ENCODE data around the gene TGFBR1. TPM values are rescaled to one million over a fixed set of nuclear protein-coding genes. Genes with fewer than 3 reads are reported as not detected.

The TGFBR1 gene
- total RNA-seq, 1 donor, result 15.3 TPM

DNA sequence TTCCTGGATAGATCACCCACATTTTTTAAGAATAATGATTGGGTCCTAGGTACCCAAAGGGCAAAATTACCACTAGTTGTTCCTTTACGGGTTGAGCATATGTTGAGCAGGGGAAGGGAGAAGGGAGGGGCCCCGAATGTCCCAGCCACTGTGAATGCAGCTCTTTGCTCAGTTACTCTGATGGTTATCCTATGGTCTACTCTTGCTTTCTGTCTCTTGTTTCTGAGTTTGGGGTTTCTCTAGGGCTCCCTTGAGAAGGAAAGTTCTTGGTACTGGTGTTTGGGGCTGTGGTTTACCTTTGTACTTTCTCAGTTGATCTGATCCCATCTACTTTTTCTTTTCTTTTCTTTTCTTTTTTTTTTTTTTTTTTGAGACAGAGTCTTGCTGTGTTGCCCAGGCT, 61.2 kb downstream of the TGFBR1 start:
- DNase-seq (ENCODE audit: low read depth in 2 of 3, low spot score in 2 of 3), result no peak

DNA sequence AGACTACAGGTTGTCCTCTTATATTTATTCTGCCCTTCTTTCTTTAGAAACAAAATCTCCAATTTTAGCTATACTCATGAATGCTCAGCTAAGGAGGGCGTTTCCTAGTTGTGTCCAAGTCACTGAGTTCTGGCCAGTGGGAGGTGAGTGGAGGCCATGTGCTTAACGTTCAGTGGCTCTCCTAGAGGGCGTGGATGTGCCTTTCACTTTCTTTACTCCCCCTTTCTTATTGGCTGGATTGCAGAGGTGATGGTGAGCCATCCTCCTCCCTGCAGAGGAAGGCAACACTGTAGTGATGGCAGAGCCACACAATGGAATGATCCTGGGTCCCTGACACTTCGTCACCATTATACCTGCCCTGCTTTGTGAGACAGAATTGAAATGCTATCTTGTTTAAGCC, 62.2 kb downstream of the TGFBR1 start:
- no peak for DNase-seq (ENCODE audit: low read depth in 2 of 3, low spot score in 2 of 3)

GRCh38 chr9:99167694-99168093, 62.8 kb downstream of the TGFBR1 start:
- DNase-seq (ENCODE audit: low read depth in 2 of 3, low spot score in 2 of 3), result peak in 2 of 3 donors; percentile 29 to 61

DNA sequence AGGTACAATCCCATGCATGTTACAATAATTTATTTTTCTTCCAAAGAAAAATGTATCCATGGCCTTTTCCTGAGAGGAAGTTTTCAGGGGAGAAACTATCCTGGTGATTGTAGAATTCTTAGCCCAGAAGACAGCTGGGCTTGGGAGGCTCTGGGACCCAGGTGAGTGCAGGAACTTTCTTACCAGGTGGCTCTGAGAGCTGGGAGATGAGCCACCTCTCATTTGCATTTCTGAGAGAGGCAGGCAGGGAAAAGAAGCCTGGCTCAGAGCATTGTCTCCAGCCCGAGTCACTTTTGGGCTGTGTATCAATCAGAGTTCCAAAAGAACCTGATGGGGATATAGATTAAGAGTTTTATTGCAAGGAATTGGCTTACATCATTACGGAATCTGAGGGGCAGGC, 64.2 kb downstream of the TGFBR1 start:
- no peak for DNase-seq (ENCODE audit: low read depth in 2 of 3, low spot score in 2 of 3)

DNA sequence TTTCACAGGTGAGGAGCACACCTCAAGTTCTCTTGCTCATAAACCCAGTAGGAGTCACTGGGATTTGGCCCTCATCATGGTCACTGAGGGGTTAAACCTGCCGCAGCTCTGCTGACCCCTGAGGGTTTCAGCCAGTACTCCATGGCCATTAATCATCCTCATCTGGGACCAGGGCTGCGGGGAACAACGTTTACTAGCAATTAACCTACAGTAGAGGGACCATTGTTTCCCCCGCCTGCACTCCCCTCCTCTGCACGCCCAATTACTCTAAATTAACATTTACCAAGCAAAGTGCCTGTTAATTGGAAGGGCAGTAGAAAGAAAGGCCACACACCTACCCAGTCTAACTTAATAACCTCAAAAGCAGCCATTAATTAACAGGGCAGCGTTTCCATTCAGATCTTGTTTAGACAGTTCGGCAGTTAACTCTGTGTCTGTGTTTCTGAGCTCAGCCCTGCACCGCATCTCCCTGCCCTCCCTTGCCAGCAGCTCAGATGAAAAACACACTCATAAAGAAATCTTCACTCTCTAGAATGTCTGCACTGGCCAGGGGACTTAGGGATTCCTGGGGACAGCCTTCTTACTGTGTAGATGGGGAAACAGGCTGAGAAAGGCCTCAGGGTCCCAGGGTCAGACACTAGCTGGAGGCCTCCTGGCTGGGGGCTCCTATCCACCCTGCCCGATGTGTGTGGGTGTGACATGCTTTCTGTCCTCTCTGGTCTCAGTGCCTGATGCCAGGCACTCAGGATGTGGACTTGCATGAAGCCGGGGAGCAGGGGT, 65.3 kb downstream of the TGFBR1 start:
- no peak for DNase-seq (ENCODE audit: low read depth in 2 of 3, low spot score in 2 of 3)

GRCh38 chr9:99171225-99172123, 66.6 kb downstream of the TGFBR1 start:
- DNase-seq (ENCODE audit: low read depth in 2 of 3, low spot score in 2 of 3), result no peak

DNA sequence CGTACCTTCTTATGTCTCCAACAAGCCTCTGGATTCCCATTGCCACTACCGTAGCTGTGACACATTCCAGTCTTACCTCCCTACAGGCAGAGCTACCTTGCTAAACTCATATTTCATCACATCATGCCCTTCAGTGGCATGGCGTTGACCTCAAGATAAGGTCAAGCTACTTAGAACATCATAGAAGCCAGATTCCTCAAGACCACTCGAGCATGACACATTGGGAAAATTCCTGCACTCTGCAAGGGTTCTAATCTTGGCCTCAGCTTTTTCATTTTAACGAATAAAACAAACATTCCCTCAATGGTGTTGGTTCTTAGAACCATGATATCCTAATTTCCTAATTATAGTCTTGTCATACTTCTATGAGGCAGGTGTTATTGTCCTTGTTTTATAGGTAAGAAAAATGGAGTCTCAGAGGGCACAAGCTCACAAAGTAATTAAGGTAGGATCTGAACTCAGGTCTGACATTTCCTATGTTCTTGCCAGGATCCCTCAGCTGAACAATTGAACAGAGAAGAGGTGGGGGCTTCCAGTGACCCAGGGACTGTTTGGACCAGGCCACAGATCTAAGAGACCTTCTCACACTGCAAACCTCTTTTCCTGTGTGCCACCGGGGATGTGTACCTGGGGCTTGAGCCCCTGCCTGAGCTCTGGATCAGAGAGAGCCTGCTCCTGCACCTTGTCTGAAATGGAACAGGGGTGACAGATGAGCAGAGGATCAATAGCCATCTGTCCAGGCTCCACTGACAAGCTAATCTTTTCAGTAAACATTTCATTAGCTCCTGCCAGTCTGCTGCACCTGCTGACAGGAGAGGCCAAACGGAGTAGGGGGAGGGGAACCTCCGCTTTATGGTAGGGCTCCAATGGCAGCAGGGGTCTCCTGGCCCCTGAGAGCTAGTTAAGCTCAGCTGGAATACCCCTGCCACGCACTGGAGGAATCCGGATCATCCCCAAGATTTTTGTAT, 67.5 kb downstream of the TGFBR1 start:
- no peak for DNase-seq (ENCODE audit: low read depth in 2 of 3, low spot score in 2 of 3)

DNA sequence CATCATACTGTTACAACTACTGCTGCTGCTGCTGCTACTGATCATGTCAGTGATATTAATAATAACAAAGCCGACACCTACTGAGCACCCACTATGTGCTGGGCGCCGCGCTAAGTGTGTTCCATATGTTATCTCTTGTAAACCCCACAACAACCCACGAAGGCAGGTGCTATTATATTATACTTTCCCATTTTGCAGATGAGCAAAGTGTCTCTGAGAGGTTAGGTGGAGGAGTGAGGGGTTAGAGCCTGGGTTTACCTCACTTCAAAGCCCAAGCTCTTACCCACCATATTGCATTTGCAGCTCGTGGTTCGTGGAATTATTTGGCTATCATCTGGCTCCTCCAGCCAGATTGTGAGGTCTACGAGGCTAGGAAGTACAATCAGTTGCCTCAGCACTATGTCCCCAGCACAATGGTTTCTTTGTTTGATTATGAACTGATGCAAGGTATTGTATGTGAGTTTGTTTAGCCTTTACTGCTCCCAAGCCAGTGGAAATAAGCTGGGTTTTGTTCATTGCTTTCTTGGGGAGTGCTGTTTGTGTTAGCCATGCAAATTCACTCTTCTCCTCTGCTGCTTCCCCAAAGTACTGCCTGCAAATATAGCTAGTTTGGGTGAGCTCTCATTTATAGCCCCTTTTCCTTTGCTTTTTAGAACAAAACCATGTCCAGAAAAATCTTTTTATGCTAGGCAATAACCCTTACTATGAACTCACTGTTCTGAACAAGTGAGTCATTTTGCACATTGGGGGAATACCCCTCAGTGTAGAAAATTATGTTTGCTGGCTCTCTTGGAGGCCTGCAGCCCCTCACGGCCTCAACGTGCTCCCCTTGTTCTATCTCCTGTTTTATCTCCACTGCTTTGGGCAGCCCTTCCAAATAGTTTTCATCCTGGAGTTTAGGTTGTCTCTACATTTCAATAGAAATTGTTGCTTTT, 68.9 kb downstream of the TGFBR1 start:
- no peak for DNase-seq (ENCODE audit: low read depth in 2 of 3, low spot score in 2 of 3)

- no peak for DNase-seq (ENCODE audit: low read depth in 2 of 3, low spot score in 2 of 3)
Measured at GRCh38 chr9:99176527-99177013, 71.7 kb downstream of the TGFBR1 start.

DNA sequence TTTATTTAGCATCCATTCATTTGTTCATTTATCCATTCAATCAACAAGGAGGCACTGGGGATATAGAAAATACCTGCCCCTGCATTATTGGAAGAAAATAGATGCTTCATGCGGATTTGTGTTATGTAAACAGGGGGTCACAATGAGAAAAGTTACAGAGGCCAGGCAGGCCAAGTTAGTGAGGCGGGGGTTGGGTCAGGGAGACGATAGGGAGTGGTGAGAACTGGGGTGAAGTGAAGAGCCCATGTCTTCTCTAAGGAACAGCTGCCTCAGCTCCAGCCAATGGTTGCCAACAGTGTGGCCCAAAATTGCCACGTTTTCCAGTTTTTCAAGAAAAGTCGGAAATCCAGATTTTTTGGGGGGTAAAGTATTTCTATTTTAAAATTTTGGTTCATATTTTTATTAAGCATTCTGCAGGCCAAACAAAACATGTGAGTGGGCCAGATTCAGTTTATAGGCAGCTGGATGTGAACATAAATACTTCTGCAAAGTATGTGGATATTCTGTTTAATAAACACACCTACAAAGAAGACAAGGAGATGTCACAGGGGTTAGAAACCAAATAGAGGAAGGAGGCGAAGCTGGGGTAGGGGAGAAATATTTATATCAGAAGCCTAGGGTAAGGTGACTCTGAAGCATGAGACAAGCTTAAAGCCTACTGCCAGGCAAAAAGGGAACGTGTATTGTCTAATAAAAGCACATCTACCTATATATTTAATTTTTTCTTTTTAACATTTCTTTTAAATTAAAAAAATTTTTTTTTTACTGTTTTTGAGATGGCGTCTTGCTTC, 72.9 kb downstream of the TGFBR1 start:
- no peak for DNase-seq (ENCODE audit: low read depth in 2 of 3, low spot score in 2 of 3)

DNA sequence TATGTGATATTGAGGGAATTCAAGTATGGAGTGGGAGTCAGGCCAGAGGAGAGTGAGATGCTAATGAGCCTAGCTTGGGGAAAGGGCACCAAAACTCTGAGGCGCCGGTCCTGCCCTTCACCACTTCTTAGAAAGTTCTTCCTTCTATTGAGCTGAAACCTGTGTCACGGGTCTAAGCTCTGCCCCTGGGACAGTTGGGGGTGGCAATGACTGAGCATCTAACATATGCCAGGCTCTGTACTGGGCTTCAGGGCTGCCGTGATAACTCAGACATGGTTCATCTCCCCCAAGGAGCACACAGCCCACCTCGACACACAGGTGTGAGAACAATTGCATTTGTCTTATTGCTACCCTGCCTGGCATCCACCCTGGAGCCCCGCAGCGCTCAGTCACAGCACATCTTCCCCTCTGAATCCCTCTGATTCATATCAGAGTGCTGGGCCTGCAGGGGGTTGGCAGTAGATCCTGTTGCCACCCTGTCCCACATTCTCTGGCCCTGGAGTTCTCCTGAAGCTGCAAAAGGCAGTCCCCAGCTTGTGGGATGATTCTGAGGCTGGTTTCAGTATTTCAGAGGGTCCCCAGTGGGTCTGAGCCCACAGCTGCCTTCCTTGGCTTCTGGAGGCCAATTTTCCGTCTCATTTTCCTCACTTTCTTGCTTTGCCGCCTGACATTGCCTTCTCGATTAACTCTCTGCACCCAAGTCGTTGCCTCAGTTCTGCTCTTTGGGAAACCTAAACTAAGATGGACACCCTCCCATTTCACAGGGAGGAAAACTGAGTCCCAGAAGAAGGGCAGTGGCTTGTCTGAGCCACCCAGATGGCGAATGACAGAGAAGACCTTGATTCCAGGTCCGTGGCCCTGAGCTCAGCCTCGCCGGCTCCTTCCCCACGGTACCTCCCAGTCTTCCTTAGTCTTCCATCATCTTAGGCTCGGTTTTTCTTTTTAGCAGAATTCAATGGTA, 74.3 kb downstream of the TGFBR1 start:
- DNase-seq (ENCODE audit: low read depth in 2 of 3, low spot score in 2 of 3), result no peak

DNA sequence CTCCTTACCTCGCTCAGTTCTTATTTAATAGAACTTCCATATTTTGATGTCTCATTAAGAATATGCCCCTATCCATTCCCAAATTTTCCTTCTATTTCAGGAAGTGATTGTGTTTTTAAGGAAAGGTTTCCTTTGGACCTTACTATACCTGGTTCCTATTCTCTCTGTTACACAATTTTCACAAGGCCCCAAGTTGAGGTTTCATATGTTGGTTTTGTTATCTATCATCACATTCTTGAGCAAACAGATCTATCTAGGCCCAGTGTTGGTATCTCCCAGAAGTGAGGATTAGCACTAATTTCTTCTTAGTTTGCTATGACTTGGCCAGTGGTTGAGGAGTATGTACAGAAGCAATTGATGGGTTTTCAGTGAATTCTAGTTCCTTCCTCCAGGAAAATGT, 75.3 kb downstream of the TGFBR1 start:
- DNase-seq (ENCODE audit: low read depth in 2 of 3, low spot score in 2 of 3), result no peak

- no peak for DNase-seq (ENCODE audit: low read depth in 2 of 3, low spot score in 2 of 3)
Measured at GRCh38 chr9:99180662-99181061, 75.7 kb downstream of the TGFBR1 start.

DNA sequence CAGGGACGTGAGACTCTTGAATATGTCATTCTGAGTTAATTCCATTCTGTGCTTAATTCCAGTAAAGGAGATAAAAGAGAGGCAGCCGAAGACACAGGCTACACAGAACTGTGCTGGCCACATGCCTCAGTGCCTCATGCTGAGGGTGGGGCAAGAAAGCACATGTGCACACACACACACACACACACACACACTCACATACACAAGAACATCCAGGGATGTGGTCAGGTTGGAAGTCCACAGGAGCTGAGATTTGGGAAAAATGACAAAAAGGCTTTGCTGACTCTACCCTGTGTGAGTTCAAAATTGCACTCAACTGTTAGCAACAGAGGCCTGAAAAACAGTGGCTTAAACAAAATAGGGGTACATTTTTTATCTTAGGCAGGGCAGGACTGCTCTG, 76.3 kb downstream of the TGFBR1 start:
- DNase-seq (ENCODE audit: low read depth in 2 of 3, low spot score in 2 of 3), result no peak

- DNase-seq (ENCODE audit: low read depth in 2 of 3, low spot score in 2 of 3), result peak in 2 of 3 donors; percentile 86
Measured at GRCh38 chr9:99181621-99182020, 76.7 kb downstream of the TGFBR1 start.

DNA sequence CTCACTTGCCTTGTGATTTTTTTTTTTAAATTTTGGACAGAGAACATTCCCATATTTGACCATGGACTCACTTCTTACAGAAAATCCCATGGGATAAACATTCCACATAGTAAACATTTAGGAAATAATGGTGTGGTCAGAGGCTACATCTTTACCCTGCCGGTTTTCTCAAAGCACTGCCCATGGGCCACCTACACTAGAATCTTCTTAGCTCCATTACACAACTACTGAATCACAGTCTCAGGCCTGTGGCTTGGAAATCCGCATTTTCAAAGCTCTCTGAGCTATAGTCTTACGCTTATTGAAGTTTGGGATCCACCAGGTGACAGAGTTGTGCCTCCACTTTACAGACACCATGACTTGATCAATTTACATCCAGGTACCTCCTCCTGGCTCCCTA, 77.4 kb downstream of the TGFBR1 start:
- no peak for DNase-seq (ENCODE audit: low read depth in 2 of 3, low spot score in 2 of 3)

- no peak for DNase-seq (ENCODE audit: low read depth in 2 of 3, low spot score in 2 of 3)
Measured at GRCh38 chr9:99183616-99184015, 78.7 kb downstream of the TGFBR1 start.

GRCh38 chr9:99184110-99184474, 79.2 kb downstream of the TGFBR1 start:
- DNase-seq (ENCODE audit: low read depth in 2 of 3, low spot score in 2 of 3), result no peak
